Activated T-cell treated with anti-CD3 and anti-CD28 coated beads for 1 hour (primary cell): ENCODE data around the gene KRTAP5-5.
"Not testable (repeated sequence)": the region's sequence is repeated elsewhere in the genome, so short reads cannot be mapped to it uniquely, and the experiment has no call there.

Experiments used
- DNase-seq: peaks from one replicate; pipeline ENCODE4 v3.0.0-alpha.2; 2020; ENCODE audit warnings: low read depth

KRTAP5-5 gene

GRCh38 chr11:1642288-1643145 lies 12.9 kb downstream of the KRTAP5-5 start:
- no peak for DNase-seq

- DNase-seq: no peak
Measured at GRCh38 chr11:1643146-1643690, 13.6 kb downstream of the KRTAP5-5 start.

GRCh38 chr11:1644601-1645356 lies 15.2 kb downstream of the KRTAP5-5 start:
- no peak for DNase-seq

GRCh38 chr11:1645357-1645821 lies 15.8 kb downstream of the KRTAP5-5 start:
- no peak for DNase-seq

- DNase-seq: not testable (repeated sequence)
Measured at GRCh38 chr11:1646540-1646939, 17.0 kb downstream of the KRTAP5-5 start.

GRCh38 chr11:1647901-1648652 lies 18.5 kb downstream of the KRTAP5-5 start:
- no peak for DNase-seq

GRCh38 chr11:1648653-1649420 lies 19.3 kb downstream of the KRTAP5-5 start:
- no peak for DNase-seq

GRCh38 chr11:1650034-1650917 lies 20.7 kb downstream of the KRTAP5-5 start:
- DNase-seq: no peak

- no peak for DNase-seq
Measured at GRCh38 chr11:1650918-1651262, 21.3 kb downstream of the KRTAP5-5 start.

GRCh38 chr11:1651411-1651980 lies 21.9 kb downstream of the KRTAP5-5 start:
- DNase-seq: no peak

- no peak for DNase-seq
Measured at GRCh38 chr11:1652026-1652425, 22.5 kb downstream of the KRTAP5-5 start.

- no peak for DNase-seq
Measured at GRCh38 chr11:1652442-1652770, 22.8 kb downstream of the KRTAP5-5 start.

GRCh38 chr11:1652771-1653540 lies 23.4 kb downstream of the KRTAP5-5 start:
- peak; percentile 77 for DNase-seq

GRCh38 chr11:1653541-1654387 lies 24.2 kb downstream of the KRTAP5-5 start:
- no peak for DNase-seq

- DNase-seq: no peak
Measured at GRCh38 chr11:1654388-1655167, 25.0 kb downstream of the KRTAP5-5 start.

- no peak for DNase-seq
Measured at GRCh38 chr11:1655168-1656060, 25.8 kb downstream of the KRTAP5-5 start.

GRCh38 chr11:1656061-1656441 lies 26.5 kb downstream of the KRTAP5-5 start:
- no peak for DNase-seq
